HG03575 (cell line): ENCODE data around the gene XYLT2.
"Not testable (repeated sequence)": the region's sequence is repeated elsewhere in the genome, so short reads cannot be mapped to it uniquely, and the experiment has no call there.

Source experiments
- ATAC-seq: cut with Tn5 transposase; IDR thresholded peaks from one replicate; pipeline ENCODE4 v1.9.1; 2021; ENCODE audit not compliant: unreplicated experiment, insufficient number of reproducible peaks, low FRiP score; ENCODE audit errors: extremely low read depth

The XYLT2 gene

GRCh38 chr17:50345432-50346312 lies at the start of gene XYLT2:
Gene XYLT2 (plus strand): TSS chr17:50346126. CDS start chr17:50346141, 15 bp downstream.
- no peak for ATAC-seq

- ATAC-seq, result no peak
Measured at GRCh38 chr17:50297407-50297865, 48.5 kb upstream of the XYLT2 start.

- no peak for ATAC-seq
Measured at GRCh38 chr17:50298018-50298417, 47.9 kb upstream of the XYLT2 start.

- ATAC-seq, result no peak
Measured at GRCh38 chr17:50299776-50300175, 46.1 kb upstream of the XYLT2 start.

GRCh38 chr17:50300824-50301223 lies 45.1 kb upstream of the XYLT2 start:
- not testable (repeated sequence) for ATAC-seq

GRCh38 chr17:50301891-50302584 lies 43.9 kb upstream of the XYLT2 start:
- ATAC-seq, result no peak

- no peak for ATAC-seq
Measured at GRCh38 chr17:50303051-50303450, 42.9 kb upstream of the XYLT2 start.

- ATAC-seq, result no peak
Measured at GRCh38 chr17:50303596-50303995, 42.3 kb upstream of the XYLT2 start.

- no peak for ATAC-seq
Measured at GRCh38 chr17:50304781-50305404, 41.0 kb upstream of the XYLT2 start.

- no peak for ATAC-seq
Measured at GRCh38 chr17:50307654-50308053, 38.3 kb upstream of the XYLT2 start.

- no peak for ATAC-seq
Measured at GRCh38 chr17:50308666-50309065, 37.3 kb upstream of the XYLT2 start.

GRCh38 chr17:50310455-50311111 lies 35.3 kb upstream of the XYLT2 start:
- ATAC-seq, result no peak

- no peak for ATAC-seq
Measured at GRCh38 chr17:50311112-50311460, 34.8 kb upstream of the XYLT2 start.

- ATAC-seq, result no peak
Measured at GRCh38 chr17:50311483-50311882, 34.4 kb upstream of the XYLT2 start.

GRCh38 chr17:50312308-50312707 lies 33.6 kb upstream of the XYLT2 start:
- no peak for ATAC-seq

- no peak for ATAC-seq
Measured at GRCh38 chr17:50314456-50315011, 31.4 kb upstream of the XYLT2 start.

- ATAC-seq, result no peak
Measured at GRCh38 chr17:50316016-50316587, 29.8 kb upstream of the XYLT2 start.

GRCh38 chr17:50316660-50317059 lies 29.3 kb upstream of the XYLT2 start:
- ATAC-seq, result not testable (repeated sequence)

- no peak for ATAC-seq
Measured at GRCh38 chr17:50317121-50317520, 28.8 kb upstream of the XYLT2 start.
